Regular cardiac myocyte (primary cell): ENCODE measurements around the gene PRKAB1. TPM values are rescaled to one million over a fixed set of nuclear protein-coding genes. Genes with fewer than 3 reads are reported as not detected.

Experiments used
- total RNA-seq: library from RNA; depleted of rRNA; stranded (reverse); fragments of >200 nt; gene quantifications from 2 replicates; pipeline ENCODE4 v1.2.3, GENCODE V29; 2014

Gene PRKAB1
- total RNA-seq, result 11.3 and 12.8 TPM in 2 replicates

GRCh38 chr12:119667577-119668323 lies at the start of gene PRKAB1:
Gene PRKAB1, plus strand, starts transcription at chr12:119668133. Its CDS starts 112 bp downstream, at chr12:119668245.

Other genes with a start within 250 kb of the PRKAB1 start
- gene TMEM233, start 74.4 kb upstream of the PRKAB1 start, total RNA-seq, result 0.56 and 1.9 TPM in 2 replicates
- 3.9 and 16.7 TPM in 2 replicates for gene CIT, start 209.2 kb downstream of the PRKAB1 start, total RNA-seq